SK-N-SH (cell line): ENCODE data around the gene KRT28. TPM values are rescaled to one million over a fixed set of nuclear protein-coding genes. Genes with fewer than 3 reads are reported as not detected.

Experiments used
- CTCF ChIA-PET: fragments of 300-600, 350-600 bp; formaldehyde crosslinking; extraction: SDS; loops from one replicate; lab custom pipeline; 2021; lab: Yijun Ruan, JAX
- POLR2A ChIA-PET: fragments of 350-600 bp; sonication (Branson Sonifier 250); formaldehyde crosslinking; extraction: SDS; loops from one replicate; lab custom pipeline; 2020; ENCODE audit warnings: antibody characterized with exemption, inconsistent platforms; lab: Yijun Ruan, JAX
- DNase-seq: peaks from one replicate; pipeline ENCODE4 v3.0.0; 2012
- H2AFZ ChIP-seq: fragments of 200-600 bp; sonication (generic); 2 replicates; pipeline ENCODE4 v1.8.1; 2016; ENCODE audit warnings: antibody characterized with exemption, mild to moderate bottlenecking, low read depth
- H3F3A ChIP-seq: fragments of 200-600 bp; sonication (generic); replicated peaks from 2 replicates; pipeline ENCODE3; 2016; ENCODE audit warnings: antibody characterized with exemption, mild to moderate bottlenecking; ENCODE audit not compliant: insufficient read depth
- H3K27ac ChIP-seq, 2 experiments: fragments of 200-500 bp in 1 of 2; fragments of 200-600 bp in 1 of 2; sonication (Bioruptor generic) in 1 of 2; sonication (generic), shearing (Covaris generic) in 1 of 2; 2 replicates each; pipeline versions ENCODE4 v1.5.1 to v1.6.1; 2014 to 2016; ENCODE audit warnings: low read depth in 2 of 2, inconsistent platforms in 1 of 2, low read length in 1 of 2, mild to moderate bottlenecking in 1 of 2, mixed read lengths in 1 of 2
- H3K27me3 ChIP-seq: fragments of 200-600 bp; sonication (generic), shearing (Covaris generic); 2 replicates; pipeline ENCODE4 v1.6.1; 2016; ENCODE audit warnings: mixed run types; ENCODE audit not compliant: insufficient read depth
- H3K36me3 ChIP-seq, 2 experiments: fragments of 200-500 bp in 1 of 2; fragments of 200-600 bp in 1 of 2; sonication (Bioruptor generic) in 1 of 2; sonication (generic) in 1 of 2; replicated peaks in 1 of 2; 2 replicates each; pipeline versions ENCODE3 to v1.5.1; 2014 to 2016; ENCODE audit warnings: low read length in 1 of 2, mild to moderate bottlenecking in 1 of 2; ENCODE audit not compliant: insufficient read depth in 2 of 2, control insufficient read depth in 1 of 2
- H3K4me1 ChIP-seq, 2 experiments: fragments of 200-500 bp in 1 of 2; fragments of 200-600 bp in 1 of 2; sonication (Bioruptor generic) in 1 of 2; sonication (generic), shearing (Covaris generic) in 1 of 2; 2 replicates each; pipeline versions ENCODE4 v1.5.1 to v1.6.1; 2014 to 2016; ENCODE audit warnings: low read depth in 1 of 2, low read length in 1 of 2, mixed run types in 1 of 2; ENCODE audit not compliant: insufficient read depth in 2 of 2, control insufficient read depth in 1 of 2
- H3K4me2 ChIP-seq: fragments of 200-600 bp; sonication (generic), shearing (Covaris generic); 2 replicates; pipeline ENCODE4 v1.6.1; 2017; ENCODE audit warnings: mixed run types
- H3K4me3 ChIP-seq, 2 experiments: fragments of 200-500 bp in 1 of 2; fragments of 200-600 bp in 1 of 2; sonication (Bioruptor generic) in 1 of 2; sonication (generic), shearing (Covaris generic) in 1 of 2; 2 replicates each; pipeline versions ENCODE4 v1.5.1 to v1.8.1; 2014 to 2016; ENCODE audit warnings: low read depth in 2 of 2, inconsistent platforms in 1 of 2, low read length in 1 of 2, mild to moderate bottlenecking in 1 of 2, mixed read lengths in 1 of 2, moderate library complexity in 1 of 2
- H3K79me2 ChIP-seq: fragments of 200-600 bp; sonication (generic); 2 replicates; pipeline ENCODE4 v1.8.1; 2017; ENCODE audit warnings: mild to moderate bottlenecking; ENCODE audit not compliant: insufficient read depth
- H3K9ac ChIP-seq: fragments of 200-600 bp; sonication (generic); 2 replicates; pipeline ENCODE4 v1.6.1; 2017; ENCODE audit warnings: mixed run types
- H3K9me2 ChIP-seq: fragments of 200-600 bp; sonication (generic); 2 replicates; pipeline ENCODE4 v1.6.1; 2017; ENCODE audit warnings: mixed run types
- H3K9me3 ChIP-seq: fragments of 200-600 bp; sonication (generic); 2 replicates; pipeline ENCODE4 v1.6.1; 2017; ENCODE audit warnings: mixed run types, mild to moderate bottlenecking, moderate library complexity
- H4K20me1 ChIP-seq: fragments of 200-600 bp; sonication (generic); 2 replicates; pipeline ENCODE4 v1.6.1; 2017; ENCODE audit warnings: mild to moderate bottlenecking, mixed run types; ENCODE audit not compliant: insufficient read depth
- CHD2 ChIP-seq: fragments of 150-350 bp; IDR thresholded peaks from 2 replicates; pipeline ENCODE4 v1.6.1; 2018; ENCODE audit warnings: low read length; ENCODE audit not compliant: partially characterized antibody
- ELF1 ChIP-seq: IDR thresholded peaks from 2 replicates; pipeline ENCODE4 v1.4.0; 2012
- EP300 ChIP-seq, 2 experiments: IDR thresholded peaks; 2 replicates each; pipeline versions ENCODE4 v1.4.0 to v1.6.1; 2012; ENCODE audit warnings: borderline replicate concordance in 1 of 2, low read depth in 1 of 2, low read length in 1 of 2
- EZH2phosphoT487 ChIP-seq: fragments of 200-600 bp; sonication (generic); IDR thresholded peaks from 2 replicates; pipeline ENCODE4 v1.6.1; 2017; ENCODE audit warnings: low read depth, mixed run types, mild to moderate bottlenecking, antibody characterized with exemption, moderate library complexity, borderline replicate concordance
- FOSL2 ChIP-seq: IDR thresholded peaks from 2 replicates; pipeline ENCODE4 v1.4.0; 2012; ENCODE audit warnings: low read depth, mild to moderate bottlenecking, moderate library complexity, borderline replicate concordance
- GABPA ChIP-seq: IDR thresholded peaks from 2 replicates; pipeline ENCODE4 v1.4.0; 2012; ENCODE audit warnings: low read depth, mild to moderate bottlenecking
- GATA2 ChIP-seq: sonication (generic); formaldehyde crosslinking; IDR thresholded peaks from 2 replicates; pipeline ENCODE4 v1.5.0; 2020; ENCODE audit warnings: mild to moderate bottlenecking, missing genetic modification reagents
- JUND ChIP-seq: IDR thresholded peaks from 2 replicates; pipeline ENCODE4 v1.4.0; 2012
- MEF2A ChIP-seq: IDR thresholded peaks from 2 replicates; pipeline ENCODE4 v1.4.0; 2012; ENCODE audit warnings: low read depth, borderline replicate concordance
- MXI1 ChIP-seq: IDR thresholded peaks from 2 replicates; pipeline ENCODE4 v1.6.1; 2012; ENCODE audit warnings: mild to moderate bottlenecking, low read depth, low read length, improper control_type of control experiment
- NRF1 ChIP-seq: IDR thresholded peaks from 2 replicates; pipeline ENCODE4 v1.6.1; 2012; ENCODE audit warnings: low read depth, mild to moderate bottlenecking, low read length
- PBX3 ChIP-seq: IDR thresholded peaks from 2 replicates; pipeline ENCODE4; 2012
- RAD21 ChIP-seq: IDR thresholded peaks from 2 replicates; pipeline ENCODE4 v1.6.1; 2012; ENCODE audit warnings: mild to moderate bottlenecking, low read length
- RFX5 ChIP-seq: IDR thresholded peaks from 2 replicates; pipeline ENCODE4 v1.6.1; 2012; ENCODE audit warnings: mild to moderate bottlenecking, improper control_type of control experiment, low read length
- SIN3A ChIP-seq: IDR thresholded peaks from 2 replicates; pipeline ENCODE4 v1.6.1; 2012; ENCODE audit warnings: low read depth, mild to moderate bottlenecking, low read length, moderate library complexity, borderline replicate concordance
- YY1 ChIP-seq: IDR thresholded peaks from 2 replicates; pipeline ENCODE4 v1.4.0; 2012; ENCODE audit warnings: low read depth, mild to moderate bottlenecking
- WGBS: methylation state at CpG from one replicate; pipeline ENCODE4 v1.1.6; 2017; ENCODE audit warnings: low lambda C conversion rate; 5-methylcytosine and 5-hydroxymethylcytosine counted together
- polyA plus RNA-seq, 3 experiments: library from polyadenylated mRNA; depleted of rRNA; stranded (reverse); fragments of >200 nt; gene quantifications; 2 replicates each; pipeline ENCODE4 v1.2.3, GENCODE V29; 2012

Gene KRT28
- polyA plus RNA-seq, 1 of the 3 experiments (the other 2 are of a cell fraction): not detected

GRCh38 chr17:40765657-40766056, 34.1 kb downstream of the KRT28 start:
- 9% methylated on average over 2 of the region's 2 CpGs for WGBS
- H2AFZ ChIP-seq: no peak overlapping the region
- POLR2A ChIA-PET: no interaction called here

GRCh38 chr17:40763752-40764151, 36.0 kb downstream of the KRT28 start:
- CTCF ChIA-PET: no interaction called here
- no peak overlapping the region for H3K4me3 ChIP-seq
- H4K20me1 ChIP-seq: no peaks in the 10 kb centered on the region
- no peaks in the 10 kb centered on the region for H3K27me3 ChIP-seq
- no peak overlapping the region for H3K27ac ChIP-seq
- 9% methylated on average over 1 of the region's 1 CpG for WGBS
- H3K9ac ChIP-seq: no peak overlapping the region
- peaks cover 19% of the 10 kb centered on the region for H3K9me3 ChIP-seq
- H3K4me1 ChIP-seq: no peaks in the 10 kb centered on the region
- POLR2A ChIA-PET: no interaction called here
- no peak for DNase-seq
- TF ChIP-seq EZH2phosphoT487 (no peak), ELF1 (no peak), RFX5 (no peak), MXI1 (no peak), FOSL2 (no peak), SIN3A (no peak), NRF1 (no peak), YY1 (no peak), CHD2 (no peak)
- no peaks in the 10 kb centered on the region for H3K36me3 ChIP-seq
- no peak overlapping the region for H2AFZ ChIP-seq
- H3F3A ChIP-seq: no peaks in the 10 kb centered on the region
- no peak overlapping the region for H3K4me2 ChIP-seq
- no peaks in the 10 kb centered on the region for H3K9me2 ChIP-seq
- no peaks in the 10 kb centered on the region for H3K79me2 ChIP-seq

More at GRCh38 chr17:40765657-40766056, 34.1 kb downstream of the KRT28 start:
- Histone ChIP-seq H3K27ac (no peak overlapping the region), H3K9ac (no peak overlapping the region), H3F3A (no peaks in the 10 kb centered on the region), H3K27me3 (peaks cover 11% of the 10 kb centered on the region; the same call in 1 of the 2 replicates), H3K9me2 (no peaks in the 10 kb centered on the region), H3K4me1 (no peaks in the 10 kb centered on the region), H3K4me2 (no peak overlapping the region), H3K36me3 (no peaks in the 10 kb centered on the region), H3K79me2 (no peaks in the 10 kb centered on the region), H4K20me1 (no peaks in the 10 kb centered on the region), H3K4me3 (no peak overlapping the region), H3K9me3 (peaks cover 14% of the 10 kb centered on the region)
- DNase-seq: no peak
- CTCF ChIA-PET: no interaction called here
- TF ChIP-seq GABPA (no peak), FOSL2 (no peak), PBX3 (no peak), GATA2 (CRISPR knock-in tag) (no peak), MEF2A (no peak), EP300 (IDR thresholded peaks at IDR 0.05; ENCODE audit: borderline replicate concordance in 1 of 2, low read depth in 1 of 2, low read length in 1 of 2) (no peak), MXI1 (no peak), RAD21 (no peak), JUND (no peak)
